Right lung (tissue), 10 donors: Measurements from ENCODE around the gene RIC3. TPM values are rescaled to one million over a fixed set of nuclear protein-coding genes. Genes with fewer than 3 reads are reported as not detected.

Experiments
- DNase-seq, 2 donors: peaks; one replicate each; pipeline ENCODE4 v3.0.0-alpha.2; 2013
- long read RNA-seq, 8 donors: transcript quantifications; one replicate each; lab custom pipeline, GENCODE V29; 2026
- polyA plus RNA-seq, 5 donors: library from polyadenylated mRNA; unstranded; fragments of 120-200 nt; gene quantifications; one replicate each; pipeline versions ENCODE4 v1.2.1 to v1.2.3, GENCODE V29; 2013; ENCODE audit warnings: inconsistent platforms in 1 of 5, low replicate concordance in 1 of 5; ENCODE audit not compliant: insufficient read length in 5 of 5, insufficient read depth in 1 of 5

The RIC3 gene
- 1 to 10 TPM; 1.9 to 3.7 (median 2.9) TPM for polyA plus RNA-seq
- long read RNA-seq, donor 1 = 0 reads
- long read RNA-seq, donor 2 = 0 reads
- long read RNA-seq, donor 3 = 0 reads
- long read RNA-seq, donor 4 = 0 reads
- long read RNA-seq, donor 5 = 0 reads
- long read RNA-seq, donor 6, partial matches to known transcripts = 0 of 1 reads
- long read RNA-seq, donor 6, other reads (novel, unspliced or antisense) = 0 of 1 reads
- long read RNA-seq, donor 7 = 0 reads
- long read RNA-seq, donor 8 = 0 reads

GRCh38 chr11:8168485-8169257 lies at the start of gene RIC3:
RIC3 (minus strand) TSS chr11:8169025; CDS start chr11:8168989, 36 bp downstream.
- DNase-seq = no peak

- DNase-seq = no peak
Measured at GRCh38 chr11:8218409-8218808, 49.6 kb upstream of the RIC3 start.

GRCh38 chr11:8217926-8218325 lies 49.1 kb upstream of the RIC3 start:
- no peak for DNase-seq

GRCh38 chr11:8217136-8217535 lies 48.3 kb upstream of the RIC3 start:
- no peak for DNase-seq

GRCh38 chr11:8213376-8213775 lies 44.6 kb upstream of the RIC3 start:
- DNase-seq = no peak

- DNase-seq = no peak
Measured at GRCh38 chr11:8209208-8209807, 40.5 kb upstream of the RIC3 start.

- DNase-seq = no peak
Measured at GRCh38 chr11:8207080-8208000, 38.5 kb upstream of the RIC3 start.

GRCh38 chr11:8206251-8207079 lies 37.6 kb upstream of the RIC3 start:
- peak; percentile 70 to 78 for DNase-seq

- no peak for DNase-seq
Measured at GRCh38 chr11:8205566-8205965, 36.7 kb upstream of the RIC3 start.

GRCh38 chr11:8204596-8204995 lies 35.8 kb upstream of the RIC3 start:
- no peak for DNase-seq

- no peak for DNase-seq
Measured at GRCh38 chr11:8204025-8204424, 35.2 kb upstream of the RIC3 start.

GRCh38 chr11:8203414-8203715 lies 34.5 kb upstream of the RIC3 start:
- DNase-seq = no peak

GRCh38 chr11:8202516-8203413 lies 33.9 kb upstream of the RIC3 start:
- DNase-seq = peak; percentile 25 to 56

- no peak for DNase-seq
Measured at GRCh38 chr11:8201644-8202365, 33.0 kb upstream of the RIC3 start.

GRCh38 chr11:8199676-8200075 lies 30.9 kb upstream of the RIC3 start:
- no peak for DNase-seq

GRCh38 chr11:8196749-8197148 lies 27.9 kb upstream of the RIC3 start:
- DNase-seq = no peak

GRCh38 chr11:8194956-8195355 lies 26.1 kb upstream of the RIC3 start:
- no peak for DNase-seq

GRCh38 chr11:8192896-8193209 lies 24.0 kb upstream of the RIC3 start:
- DNase-seq = no peak
